Measurements from ENCODE around the gene GPX4. TPM values are rescaled to one million over a fixed set of nuclear protein-coding genes. Genes with fewer than 3 reads are reported as not detected.

GPX4 gene
- total and polyA plus RNA-seq, 2 donors (not counting 3 experiments of a cell fraction or from before 2014, with no cell fraction given), result 469 to 1,136 TPM

- intact Hi-C loops (cut with micrococcal nuclease) (no loop called here), dilution Hi-C loops (cut with MboI; ENCODE audit: extremely low pct_ligation_motif_present, low sequenced_read_pairs) (no loop called here)
- Histone ChIP-seq H4K20me1 (replicated peaks; ENCODE audit: control insufficient read depth, extremely low read depth, insufficient read depth, low read length) (no peaks in the 10 kb centered on the region), H3K9ac (replicated peaks; ENCODE audit: extremely low read depth, insufficient read depth, low read length) (no peak overlapping the region), H2AFZ (ENCODE audit: low read depth, low read length) (no peak overlapping the region), H3K4me2 (ENCODE audit: insufficient read depth, low read length) (no peak overlapping the region), H3K27ac (ENCODE audit: insufficient read depth, low read depth, low read length) (no peak overlapping the region), H3K4me1 (ENCODE audit: control insufficient read depth, extremely low read depth, insufficient read depth, low read length) (peaks cover 3% of the 10 kb centered on the region), H3K27me3 (ENCODE audit: control insufficient read depth in 2 of 2, insufficient read depth in 2 of 2, low read length in 2 of 2) (no peaks in the 10 kb centered on the region), H3K9me1 (replicated peaks; ENCODE audit: control insufficient read depth, extremely low read depth, insufficient read depth, low read length) (no peaks in the 10 kb centered on the region), H3K36me3 (ENCODE audit: control insufficient read depth in 2 of 2, extremely low read depth in 1 of 2, insufficient read depth in 2 of 2, low read length in 2 of 2) (peaks cover 0 to 17% of the 10 kb centered on the region in 2 experiments), H3K9me3 (replicated peaks; ENCODE audit: control insufficient read depth, insufficient read depth, low read length) (no peaks in the 10 kb centered on the region), H3K4me3 (replicated peaks in 1 of 3; ENCODE audit: insufficient read depth in 1 of 3, low read depth in 1 of 3, low read length in 3 of 3) (no peak overlapping the region), H3K79me2 (ENCODE audit: control insufficient read depth, insufficient read depth, low read length) (peaks cover 5% of the 10 kb centered on the region)
- CTCF ChIA-PET, result interaction anchor here (0.6 to 1.0 kb wide), 3 partner anchors 10 to 23 kb away, joined by 3 read pairs; no protein-coding TSS in a partner anchor
- DNase-seq (ENCODE audit: low read depth, low spot score), result no peak
- BruUV-seq (replicated peaks), result no TSS peak
- POLR2A ChIA-PET, result interaction anchor here (1.3 kb wide), 1 partner anchor 115 kb away, joined by 3 read pairs; the partner anchor contains the start of gene CIRBP
- no peak for FAIRE-seq
- TF ChIP-seq CTCF (IDR thresholded peaks at IDR 0.05; ENCODE audit: extremely low read depth in 1 of 2, insufficient read depth in 1 of 2, low read depth in 1 of 2, low read length in 2 of 2), result no peak
- TF ChIP-seq GATA2 (IDR thresholded peaks at IDR 0.05; ENCODE audit: insufficient read depth, insufficient read length, low read depth, low read length), result no peak
- TF ChIP-seq EZH2 (IDR thresholded peaks at IDR 0.05; ENCODE audit: borderline replicate concordance, low read depth, low read length, severe bottlenecking), result no peak
- TF ChIP-seq MYC (IDR thresholded peaks at IDR 0.05; ENCODE audit: low read depth, low read length), result no peak
- no peak for TF ChIP-seq FOS (IDR thresholded peaks at IDR 0.05; ENCODE audit: borderline replicate concordance, insufficient read depth, low read length)
- no peak for TF ChIP-seq JUN (IDR thresholded peaks at IDR 0.05; ENCODE audit: borderline replicate concordance, insufficient read depth, insufficient read length, low read depth)
- TF ChIP-seq, protein P1, sequence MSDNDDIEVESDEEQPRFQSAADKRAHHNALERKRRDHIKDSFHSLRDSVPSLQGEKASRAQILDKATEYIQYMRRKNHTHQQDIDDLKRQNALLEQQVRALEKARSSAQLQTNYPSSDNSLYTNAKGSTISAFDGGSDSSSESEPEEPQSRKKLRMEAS (IDR thresholded peaks at IDR 0.05; ENCODE audit: insufficient read depth, insufficient read length), result no peak
- TF ChIP-seq POLR2AphosphoS5 (IDR thresholded peaks at IDR 0.05; ENCODE audit: insufficient read depth, low read depth, low read length), result no peak
- no peak for TF ChIP-seq POLR2A (IDR thresholded peaks at IDR 0.05; ENCODE audit: low read depth, low read length)
Measured at GRCh38 chr19:1153891-1154730, 50.3 kb downstream of the GPX4 start.

Data from endothelial cell of umbilical vein (primary cell).